Ectodermal cell (in vitro differentiated cells): Measurements from ENCODE around the gene SLC6A6.

ENCODE experiments used
- H3K27ac ChIP-seq: 2 replicates; pipeline ENCODE4 v1.7.0; 2013; ENCODE audit warnings: mild to moderate bottlenecking, low read depth, low read length; ENCODE audit not compliant: insufficient read depth, poor library complexity, severe bottlenecking
- H3K27me3 ChIP-seq: 2 replicates; pipeline ENCODE4 v1.7.0; 2013; ENCODE audit warnings: mild to moderate bottlenecking, low read length; ENCODE audit not compliant: insufficient read depth, control insufficient read depth, poor library complexity, severe bottlenecking
- H3K36me3 ChIP-seq: one replicate; pipeline ENCODE4 v1.7.0; 2013; ENCODE audit warnings: low read length; ENCODE audit not compliant: control insufficient read depth, insufficient read depth
- H3K4me1 ChIP-seq: one replicate; pipeline ENCODE4 v1.7.0; 2013; ENCODE audit warnings: low read length; ENCODE audit not compliant: control insufficient read depth, insufficient read depth
- H3K4me3 ChIP-seq: 2 replicates; pipeline ENCODE4 v1.7.0; 2013; ENCODE audit warnings: low read depth, low read length, control low read depth; ENCODE audit not compliant: insufficient read depth
- H3K9me3 ChIP-seq: 2 replicates; pipeline ENCODE4 v1.7.0; 2013; ENCODE audit warnings: mild to moderate bottlenecking, low read length, moderate library complexity; ENCODE audit not compliant: control insufficient read depth
- WGBS, 2 experiments: methylation state at CpG; one replicate each; pipeline ENCODE4 v1.1.7; 2013; ENCODE audit warnings: missing lambda C conversion rate in 2 of 2; 5-methylcytosine and 5-hydroxymethylcytosine counted together

Gene SLC6A6

DNA sequence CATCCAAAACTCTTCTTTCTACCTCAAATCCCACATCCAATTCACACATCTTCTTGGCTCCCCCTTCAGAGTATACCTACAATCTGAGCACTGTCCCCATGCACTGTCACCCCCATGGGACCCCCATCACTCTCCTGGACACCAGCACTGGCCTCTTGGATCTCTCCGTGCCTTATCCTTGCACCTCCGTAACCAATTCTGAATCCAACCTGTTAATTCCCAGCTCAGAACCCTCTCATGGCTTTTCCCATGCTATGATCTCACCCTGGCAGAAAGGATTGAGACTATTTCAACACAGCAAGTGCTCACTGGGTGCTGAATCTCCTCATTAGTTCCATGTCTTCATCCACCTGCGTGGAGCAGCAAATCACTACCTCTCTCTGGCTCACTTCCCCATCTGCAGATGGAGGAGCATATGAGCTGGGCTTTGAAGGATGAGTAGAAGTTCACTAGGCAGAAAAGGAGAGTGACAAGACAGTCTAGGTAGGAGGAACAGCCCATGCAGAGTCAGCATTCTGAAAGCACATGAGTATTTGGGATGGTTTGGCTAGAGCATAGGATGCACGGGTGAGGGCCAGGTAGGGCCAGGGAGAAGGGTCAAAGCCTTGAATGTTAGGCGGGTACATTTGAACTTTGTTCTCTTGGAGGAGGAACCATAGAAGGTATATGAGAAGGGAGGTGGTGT is 48.7 kb downstream of the SLC6A6 start:
- Histone ChIP-seq H3K36me3 (peaks cover 19% of the 10 kb centered on the region), H3K4me3 (no peak overlapping the region), H3K27ac (no peak overlapping the region), H3K27me3 (no peaks in the 10 kb centered on the region), H3K4me1 (no peaks in the 10 kb centered on the region), H3K9me3 (no peaks in the 10 kb centered on the region)
- WGBS, 2 experiments: 93% methylated on average over 5 of the region's 5 CpGs

GRCh38 chr3:14451844-14452739 is 49.7 kb downstream of the SLC6A6 start:
- Histone ChIP-seq H3K27ac (no peak overlapping the region), H3K27me3 (no peaks in the 10 kb centered on the region), H3K4me1 (no peaks in the 10 kb centered on the region), H3K4me3 (no peak overlapping the region), H3K36me3 (peaks cover 10% of the 10 kb centered on the region), H3K9me3 (no peaks in the 10 kb centered on the region)
- WGBS, 2 experiments: 93 to 96% methylated on average over 17 of the region's 17 CpGs

- peaks cover under 1% of the 10 kb centered on the region for H3K36me3 ChIP-seq
- H3K27ac ChIP-seq: no peak overlapping the region
- H3K27me3 ChIP-seq: no peaks in the 10 kb centered on the region
- no peaks in the 10 kb centered on the region for H3K9me3 ChIP-seq
- H3K4me1 ChIP-seq: peaks cover 3% of the 10 kb centered on the region
- 92 to 94% methylated on average over 25 of the region's 25 CpGs for WGBS, 2 experiments
- no peak overlapping the region for H3K4me3 ChIP-seq
Measured at GRCh38 chr3:14452740-14453710, 50.6 kb downstream of the SLC6A6 start.

DNA sequence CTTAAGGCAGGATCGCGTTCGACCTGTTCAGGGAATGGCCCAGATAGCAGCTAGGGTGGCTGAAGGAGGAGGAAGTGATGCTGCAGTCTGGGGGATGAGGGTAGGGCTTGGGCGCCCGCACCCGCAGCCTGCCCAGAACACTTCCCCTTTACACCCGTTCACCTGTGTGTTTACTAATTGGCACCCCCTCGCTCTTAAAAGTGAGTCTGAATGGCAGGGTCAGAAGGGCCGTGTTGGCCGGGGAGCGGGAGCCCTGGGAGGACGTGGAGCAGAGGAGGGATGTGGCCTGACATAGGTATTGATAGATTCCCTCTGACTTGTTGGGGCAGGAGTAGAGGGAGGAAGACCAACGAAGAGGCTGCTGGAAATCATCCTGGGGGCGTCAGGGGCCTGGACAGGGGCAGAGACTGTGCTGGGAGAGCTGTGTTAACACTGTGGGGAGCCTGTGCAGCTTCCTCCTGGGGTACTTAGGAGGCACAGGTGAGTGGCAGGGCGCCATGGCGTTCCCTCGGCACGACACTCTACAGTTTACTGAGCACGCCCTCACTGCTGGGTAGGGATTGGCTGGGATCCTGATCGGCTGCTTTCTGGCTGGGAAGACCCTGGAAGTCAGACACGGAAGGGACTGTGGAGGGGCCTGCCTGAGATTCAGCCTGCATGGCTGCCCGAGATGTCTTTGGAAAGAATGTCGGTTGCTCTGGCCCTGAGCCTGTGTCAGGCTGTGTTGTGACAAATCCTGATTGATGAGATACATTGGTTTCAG is 51.7 kb downstream of the SLC6A6 start:
- H3K27me3 ChIP-seq: no peaks in the 10 kb centered on the region

GRCh38 chr3:14454639-14455310 is 52.4 kb downstream of the SLC6A6 start:
- Histone ChIP-seq H3K27me3 (no peaks in the 10 kb centered on the region), H3K36me3 (no peaks in the 10 kb centered on the region), H3K27ac (no peak overlapping the region), H3K4me1 (peaks cover 8% of the 10 kb centered on the region), H3K9me3 (no peaks in the 10 kb centered on the region), H3K4me3 (no peak overlapping the region)
- WGBS, 2 experiments: 88 to 91% methylated on average over 6 to 7 of the region's 8 CpGs

More for the DNA sequence above, 51.7 kb downstream of the SLC6A6 start:
- Histone ChIP-seq H3K4me3 (no peak overlapping the region), H3K36me3 (no peaks in the 10 kb centered on the region), H3K27ac (no peak overlapping the region), H3K9me3 (no peaks in the 10 kb centered on the region), H3K4me1 (peaks cover 8% of the 10 kb centered on the region)
- 85 to 86% methylated on average over 23 of the region's 23 CpGs for WGBS, 2 experiments

DNA sequence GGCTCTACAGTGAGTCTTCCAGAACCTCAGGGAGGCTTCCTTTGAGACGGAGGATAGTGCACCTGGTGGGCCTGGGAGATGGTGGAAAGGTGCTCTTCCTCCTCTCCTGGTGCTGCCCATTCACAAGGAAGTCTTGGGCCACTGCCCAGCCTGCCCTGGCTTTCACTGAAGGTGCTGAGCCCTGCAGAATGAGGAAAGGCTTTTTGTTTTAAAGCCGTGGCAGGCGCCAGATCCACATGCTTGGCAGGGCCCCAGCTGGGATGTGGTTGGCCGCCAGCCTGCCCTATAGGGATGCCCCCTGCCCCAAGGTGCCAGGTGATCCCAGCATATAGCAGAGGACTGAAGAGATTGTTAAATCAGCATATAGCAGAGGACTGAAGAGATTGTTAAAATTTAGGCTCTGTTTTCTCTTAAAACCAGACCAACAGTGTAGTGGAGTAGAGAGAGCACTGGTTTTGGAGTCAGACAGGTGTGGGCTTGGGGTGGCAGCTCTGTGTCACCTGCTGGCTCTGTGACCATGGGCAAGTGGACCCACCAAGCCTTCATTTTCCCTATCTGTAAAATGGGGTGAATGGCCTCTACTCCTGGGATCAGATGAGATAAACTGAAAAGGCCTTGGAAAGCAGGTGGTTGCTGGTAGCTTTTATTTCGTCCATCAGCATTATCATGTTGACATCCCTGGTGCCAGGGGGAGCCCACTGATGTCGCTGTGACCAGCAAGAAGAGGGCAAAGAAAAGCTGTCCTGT is 53.3 kb downstream of the SLC6A6 start:
- peaks cover 8% of the 10 kb centered on the region for H3K4me1 ChIP-seq
- no peaks in the 10 kb centered on the region for H3K9me3 ChIP-seq
- H3K4me3 ChIP-seq: no peak overlapping the region
- no peaks in the 10 kb centered on the region for H3K36me3 ChIP-seq
- H3K27ac ChIP-seq: no peak overlapping the region
- 92 to 95% methylated on average over 6 of the region's 6 CpGs for WGBS, 2 experiments
- H3K27me3 ChIP-seq: no peaks in the 10 kb centered on the region

GRCh38 chr3:14456794-14457193 is 54.4 kb downstream of the SLC6A6 start:
- Histone ChIP-seq H3K4me3 (no peak overlapping the region), H3K4me1 (peaks cover 9% of the 10 kb centered on the region), H3K36me3 (no peaks in the 10 kb centered on the region), H3K9me3 (no peaks in the 10 kb centered on the region), H3K27ac (no peak overlapping the region), H3K27me3 (no peaks in the 10 kb centered on the region)
- WGBS, 2 experiments: 94 to 95% methylated on average over 8 of the region's 8 CpGs

- no peaks in the 10 kb centered on the region for H3K9me3 ChIP-seq
- no peaks in the 10 kb centered on the region for H3K27me3 ChIP-seq
- no peak overlapping the region for H3K27ac ChIP-seq
- H3K4me3 ChIP-seq: no peak overlapping the region
- H3K36me3 ChIP-seq: no peaks in the 10 kb centered on the region
- WGBS, 2 experiments: 94 to 96% methylated on average over 5 of the region's 5 CpGs
- H3K4me1 ChIP-seq: peaks cover 15% of the 10 kb centered on the region
Measured at GRCh38 chr3:14457481-14457880, 55.1 kb downstream of the SLC6A6 start.
